Iris pigment epithelial cell (primary cell): ENCODE measurements around the gene PLCB4.

ENCODE experiments used
- DNase-seq: peaks from one replicate; pipeline ENCODE4 v3.0.0-alpha.2; 2011; ENCODE audit warnings: low read depth

The PLCB4 gene

GRCh38 chr20:9323622-9324021 is 254.7 kb downstream of the PLCB4 start:
- no peak for DNase-seq

DNA sequence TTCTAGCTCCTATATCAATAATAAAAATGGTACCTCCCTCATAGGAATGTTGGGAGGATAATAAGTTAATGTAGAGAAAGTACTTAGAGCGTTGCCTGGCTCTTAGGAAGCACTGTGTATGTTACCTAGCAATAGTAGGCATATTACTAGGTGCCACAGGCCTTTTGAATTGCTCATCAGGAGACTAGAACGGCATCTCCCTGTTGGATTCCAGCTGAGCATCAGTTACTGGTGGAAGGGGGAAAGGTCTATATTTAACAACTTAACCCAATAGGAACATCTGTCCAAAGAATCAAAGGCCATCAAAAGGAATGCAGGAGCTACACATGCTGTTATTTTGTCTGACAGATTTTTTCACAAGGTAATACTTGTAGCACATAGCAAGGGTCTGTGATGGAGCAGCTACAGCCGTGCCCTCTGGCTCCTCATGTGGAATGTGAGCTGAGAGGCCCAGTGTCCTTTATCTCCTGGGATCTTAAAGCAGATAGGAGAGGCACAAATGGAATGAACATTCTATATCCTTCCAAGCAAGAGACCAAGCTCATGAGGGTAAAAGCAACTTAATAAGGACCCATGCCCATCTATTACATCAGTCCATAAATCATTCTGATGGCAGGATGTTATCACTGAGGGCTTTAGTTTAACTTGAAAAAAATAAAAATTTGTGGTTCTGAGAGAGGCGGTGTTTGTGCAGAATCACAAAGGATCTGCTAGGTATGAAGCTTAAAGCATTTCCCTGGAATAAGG is 260.6 kb downstream of the PLCB4 start:
- DNase-seq = no peak

GRCh38 chr20:9330151-9330550 is 261.3 kb downstream of the PLCB4 start:
- DNase-seq = no peak

- DNase-seq = no peak
Observed at GRCh38 chr20:9331707-9332435, 263.0 kb downstream of the PLCB4 start.

GRCh38 chr20:9332791-9333479 is 264.0 kb downstream of the PLCB4 start:
- no peak for DNase-seq

DNA sequence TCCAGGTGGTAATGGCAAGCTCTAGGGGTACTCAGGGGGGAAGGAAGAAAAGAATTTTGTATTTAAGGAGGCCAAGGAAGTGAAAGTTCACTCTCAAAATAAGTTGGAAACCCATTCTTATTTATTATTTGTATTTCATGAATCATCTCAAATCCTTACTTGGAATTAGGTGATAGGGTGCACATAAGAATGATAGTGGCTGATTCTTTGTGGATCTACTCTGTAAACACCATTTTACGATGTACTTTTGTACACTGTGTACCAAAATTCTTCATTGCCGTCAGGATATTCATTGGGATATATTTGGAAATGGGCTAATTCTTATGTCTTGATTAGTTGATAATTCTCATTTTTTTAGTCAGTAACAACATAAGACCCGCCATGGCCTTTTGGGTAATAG is 266.0 kb downstream of the PLCB4 start:
- DNase-seq = no peak

DNA sequence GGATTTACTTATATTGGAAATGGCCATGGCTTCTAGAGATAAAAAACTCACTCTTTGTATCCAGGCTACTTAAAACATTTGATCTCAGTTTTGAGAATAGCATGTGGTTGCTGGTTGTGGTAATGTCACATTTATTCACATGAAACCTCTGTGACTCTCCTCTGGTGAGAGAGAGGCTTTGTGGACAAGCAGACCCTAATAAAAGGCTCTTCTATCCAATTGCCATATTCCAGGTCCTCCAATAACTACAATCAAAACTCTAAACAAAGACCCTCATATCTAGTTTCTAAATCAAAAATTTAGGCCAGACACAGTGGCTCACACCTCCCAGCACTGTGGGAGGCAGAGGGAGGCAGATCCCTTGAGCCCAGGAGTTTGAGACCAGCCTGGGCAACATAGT is 269.2 kb downstream of the PLCB4 start:
- DNase-seq = no peak

DNA sequence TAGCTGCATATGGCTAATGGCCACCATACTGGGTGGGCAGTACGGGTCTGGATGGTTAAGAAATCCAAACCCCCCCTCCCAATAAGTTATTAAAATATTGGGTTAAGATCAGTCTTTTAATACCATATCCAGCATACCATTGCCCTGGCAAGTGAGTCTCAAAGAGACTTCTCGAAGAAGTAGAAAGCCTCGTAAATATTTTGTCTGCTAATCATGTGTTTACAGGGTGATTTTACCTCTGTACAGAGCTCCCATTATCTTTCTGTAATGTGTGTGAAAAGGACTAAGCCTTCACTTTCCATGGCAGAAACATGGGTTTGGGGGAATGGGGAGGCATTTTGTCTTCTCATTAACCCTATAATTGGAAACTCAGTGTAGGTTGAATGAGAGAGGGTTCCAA is 270.8 kb downstream of the PLCB4 start:
- DNase-seq = no peak

- DNase-seq = no peak
Observed at GRCh38 chr20:9342651-9343050, 273.8 kb downstream of the PLCB4 start.

DNA sequence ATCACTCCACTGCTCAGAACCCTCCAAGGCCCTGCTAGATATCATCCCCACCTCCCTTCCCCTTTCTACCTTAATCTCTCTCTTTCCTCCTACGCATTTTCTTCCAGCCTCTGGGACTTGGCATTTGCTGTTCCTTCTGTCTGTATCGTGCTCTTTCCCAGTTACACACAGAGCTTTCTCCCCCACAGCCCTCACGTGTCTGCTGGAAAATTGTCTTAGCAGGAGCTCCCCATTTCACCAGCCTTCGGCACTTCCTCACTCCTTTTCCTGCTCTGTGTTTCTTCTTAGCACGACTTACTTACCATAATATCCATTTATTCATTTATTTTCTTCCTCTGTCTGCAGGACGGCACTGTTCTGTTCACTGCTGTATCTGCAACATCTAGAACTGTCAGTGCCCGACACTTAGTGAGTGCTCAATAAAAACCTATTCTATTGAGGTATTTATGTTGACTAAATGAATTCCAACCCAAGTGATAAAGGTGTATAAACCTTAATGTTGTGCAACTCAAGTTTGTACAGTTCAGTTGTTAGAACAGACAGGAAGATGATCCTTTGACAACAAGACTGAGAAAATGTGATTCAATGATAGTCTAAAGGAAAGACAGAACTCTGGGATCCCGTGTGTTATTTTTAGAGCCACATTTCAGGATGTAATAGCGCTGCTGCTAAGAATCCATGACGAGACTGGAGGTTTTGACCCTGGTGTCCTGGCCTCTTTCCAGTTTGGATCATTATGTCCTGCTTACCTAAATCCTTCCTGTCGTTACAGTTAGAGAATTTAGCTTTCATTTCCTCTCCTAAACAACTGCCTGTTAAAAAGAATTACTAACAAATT is 275.4 kb downstream of the PLCB4 start:
- DNase-seq = peak; percentile 77

DNA sequence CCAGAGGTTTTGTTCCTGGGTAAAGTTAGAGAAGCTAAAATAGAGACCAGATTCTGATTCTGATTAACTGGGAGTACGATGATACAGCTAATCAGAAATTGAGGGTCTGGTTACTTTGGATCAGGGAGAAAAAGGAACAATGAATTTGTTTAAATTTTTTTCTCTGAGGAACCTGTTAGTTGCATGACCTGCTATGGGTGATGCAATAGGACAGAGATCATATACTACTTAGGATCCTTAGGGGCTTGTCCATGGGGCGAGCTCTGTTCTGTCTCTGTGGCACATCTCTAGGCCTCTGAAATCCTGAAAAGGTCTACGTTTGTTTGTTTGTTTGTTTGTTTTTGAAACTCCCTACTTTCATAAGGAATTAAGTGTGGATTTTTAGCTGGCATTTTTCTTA is 279.4 kb downstream of the PLCB4 start:
- no peak for DNase-seq

DNA sequence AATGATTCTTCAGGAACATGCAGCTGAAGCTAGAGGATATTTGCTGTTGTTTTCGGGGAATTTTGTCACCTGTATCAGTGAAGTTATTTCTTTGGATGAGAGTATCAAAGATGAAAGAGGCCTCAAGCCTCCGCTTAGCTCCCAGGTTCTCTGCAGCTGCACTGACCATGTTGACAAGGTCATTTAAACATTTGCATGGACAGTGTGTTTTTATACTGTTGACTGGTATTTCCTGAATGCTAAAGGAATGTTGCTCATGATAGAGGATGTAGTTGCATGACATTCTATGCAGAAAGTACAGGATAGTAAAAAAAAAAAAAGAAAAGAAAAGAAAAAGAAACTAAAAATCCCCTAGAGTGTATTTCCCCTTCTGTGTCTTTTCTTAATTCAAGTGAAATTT is 279.9 kb downstream of the PLCB4 start:
- DNase-seq = peak; percentile 37

GRCh38 chr20:9349249-9349648 is 280.4 kb downstream of the PLCB4 start:
- no peak for DNase-seq

GRCh38 chr20:9352739-9353138 is 283.9 kb downstream of the PLCB4 start:
- DNase-seq = no peak

- DNase-seq = no peak
Observed at GRCh38 chr20:9353180-9353915, 284.5 kb downstream of the PLCB4 start.

- DNase-seq = peak; percentile 59
Observed at GRCh38 chr20:9353916-9354276, 285.0 kb downstream of the PLCB4 start.

- DNase-seq = no peak
Observed at GRCh38 chr20:9354579-9354978, 285.7 kb downstream of the PLCB4 start.

GRCh38 chr20:9358001-9358400 is 289.1 kb downstream of the PLCB4 start:
- DNase-seq = no peak

GRCh38 chr20:9359561-9360308 is 290.8 kb downstream of the PLCB4 start:
- peak; percentile 70 for DNase-seq

DNA sequence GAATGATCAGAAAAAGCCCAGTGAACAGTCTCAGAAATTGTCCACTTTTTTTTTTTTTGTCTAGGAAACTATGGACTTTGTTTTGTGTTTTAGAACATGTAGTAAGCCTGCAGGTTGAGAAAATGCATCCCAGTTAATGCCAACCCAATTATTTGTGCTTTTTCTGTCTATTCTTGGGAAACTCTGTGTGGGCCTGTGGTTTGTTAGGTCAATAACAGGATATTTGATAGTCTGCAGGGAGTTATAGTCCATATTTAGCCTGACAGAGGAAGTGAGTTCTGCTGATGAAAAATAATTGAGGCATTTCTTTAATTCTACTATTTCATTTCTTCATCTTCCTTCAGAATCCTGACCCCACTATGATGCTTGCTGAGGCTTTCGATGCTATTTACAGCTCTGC is 291.5 kb downstream of the PLCB4 start:
- no peak for DNase-seq

DNA sequence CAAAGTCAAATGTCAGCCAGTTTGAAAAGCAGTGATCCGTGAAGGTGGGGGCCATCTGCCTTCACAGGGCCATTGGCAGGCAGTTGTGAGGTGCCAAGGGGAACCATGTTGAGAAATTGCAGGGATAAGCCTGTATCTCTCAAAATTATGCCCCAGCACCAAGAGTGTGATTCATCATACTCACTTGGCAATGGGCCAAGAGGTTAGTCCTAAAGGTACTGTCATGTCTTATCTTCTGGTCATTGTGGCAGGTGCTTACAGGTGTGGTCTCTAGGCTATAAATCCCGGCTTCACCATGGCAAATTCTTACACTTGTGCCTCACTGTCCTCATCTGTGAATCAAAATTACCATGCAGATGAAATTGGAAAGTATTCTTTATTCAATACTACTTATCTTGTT is 294.8 kb downstream of the PLCB4 start:
- no peak for DNase-seq
